Left colon (tissue), 2 donors: Measurements from ENCODE around the gene PRR35. TPM values are rescaled to one million over a fixed set of nuclear protein-coding genes. Genes with fewer than 3 reads are reported as not detected.
"Not testable (repeated sequence)": the region's sequence is repeated elsewhere in the genome, so short reads cannot be mapped to it uniquely, and the experiment has no call there.

Experiments
- ATAC-seq: fragments of 200-7000 bp; cut with Tn5 transposase; one replicate; pipeline ENCODE4 v1.9.1; 2020; ENCODE audit warnings: mild to moderate bottlenecking, moderate library complexity
- DNase-seq, 2 donors: peaks; one replicate each; pipeline ENCODE4 v3.0.0-alpha.2; 2020
- intact Hi-C, 2 donors: fragments of 100-400 bp; cut with DNase I in 1 of 2; cut with micrococcal nuclease in 1 of 2; formaldehyde crosslinking; loops; one replicate each; pipeline versions ENCODE4 v1.11.2 to v1.14.0; 2022; cut with DNase I, micrococcal nuclease
- total RNA-seq, 2 donors: library from RNA; stranded (reverse); fragmentation: NEBNext Ultra II Directional; extraction: Animal tissue kit (Norgen Biotek cat#: 25700); gene quantifications; one replicate each; pipeline ENCODE4 v1.2.1, GENCODE V29; 2021
- donor health status: DM: no; HTN: no; CAD: no.
- donor health status: DM: yes; HTN: yes; CAD: no.

Gene PRR35
- total RNA-seq, 2 donors from 2014 or later: not detected

DNA sequence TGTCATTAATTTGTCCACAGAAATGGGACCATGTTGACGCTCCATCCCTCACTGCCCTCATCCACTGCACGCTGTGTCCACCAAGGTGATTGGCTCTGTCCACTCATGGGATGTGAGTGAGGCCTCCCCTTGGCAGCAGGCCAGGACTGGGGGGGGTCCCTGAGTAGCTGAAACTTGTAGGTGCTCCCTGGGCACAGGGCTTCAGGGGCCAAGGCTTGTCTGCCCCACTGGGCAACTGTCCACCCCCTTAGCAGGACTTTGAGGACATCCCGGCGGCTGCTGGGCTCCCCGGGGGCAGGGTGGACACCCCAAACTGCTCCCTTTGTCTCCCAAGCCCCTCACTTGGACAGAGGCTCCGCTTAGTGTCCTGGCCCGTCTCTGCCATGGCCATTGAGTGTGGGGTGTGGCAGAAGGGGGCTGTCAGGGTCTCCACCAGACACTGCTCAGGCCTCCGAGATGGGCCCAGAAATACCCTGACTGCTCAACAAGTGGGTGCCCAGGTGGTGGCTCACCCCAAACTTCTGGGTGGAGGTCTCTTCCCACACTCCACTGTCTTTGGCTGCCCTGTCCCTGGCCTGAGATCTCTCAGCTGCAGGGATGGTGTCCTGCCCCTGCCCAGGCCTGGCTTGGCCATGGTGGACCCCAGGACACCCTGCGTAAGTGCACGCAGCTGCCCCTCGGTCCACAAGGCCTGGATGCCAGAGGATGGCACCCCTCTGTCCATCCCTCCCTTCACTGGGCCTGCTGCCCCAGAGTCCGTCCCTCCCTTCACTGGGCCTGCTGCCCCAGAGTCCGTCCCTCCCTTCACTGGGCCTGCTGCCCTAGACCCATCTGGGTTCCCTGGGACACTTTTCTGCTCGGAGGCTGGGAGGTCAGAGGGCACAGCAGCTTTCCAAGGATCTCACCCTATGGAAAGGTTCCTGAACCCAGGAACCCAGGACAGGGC, 26.7 kb downstream of the PRR35 start:
- DNase-seq (no peak), ATAC-seq (no peak)
- intact Hi-C loops: no loop called here

DNA sequence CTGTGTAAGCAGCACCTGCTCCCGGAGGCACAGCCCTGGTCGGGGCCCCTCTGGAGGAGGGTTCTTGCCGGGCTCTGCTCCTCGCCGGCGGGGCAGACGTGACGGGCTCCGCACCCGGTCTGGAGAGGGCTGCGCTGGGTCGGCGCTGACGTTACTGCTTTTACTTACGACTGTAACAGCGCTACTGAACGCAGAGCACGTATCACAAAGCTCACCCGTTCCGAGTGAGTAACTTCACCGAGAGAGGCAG, 28.4 kb downstream of the PRR35 start:
- peak in 1 of 2 donors; percentile 68 for DNase-seq
- ATAC-seq: no peak
- intact Hi-C loops: no loop called here

DNA sequence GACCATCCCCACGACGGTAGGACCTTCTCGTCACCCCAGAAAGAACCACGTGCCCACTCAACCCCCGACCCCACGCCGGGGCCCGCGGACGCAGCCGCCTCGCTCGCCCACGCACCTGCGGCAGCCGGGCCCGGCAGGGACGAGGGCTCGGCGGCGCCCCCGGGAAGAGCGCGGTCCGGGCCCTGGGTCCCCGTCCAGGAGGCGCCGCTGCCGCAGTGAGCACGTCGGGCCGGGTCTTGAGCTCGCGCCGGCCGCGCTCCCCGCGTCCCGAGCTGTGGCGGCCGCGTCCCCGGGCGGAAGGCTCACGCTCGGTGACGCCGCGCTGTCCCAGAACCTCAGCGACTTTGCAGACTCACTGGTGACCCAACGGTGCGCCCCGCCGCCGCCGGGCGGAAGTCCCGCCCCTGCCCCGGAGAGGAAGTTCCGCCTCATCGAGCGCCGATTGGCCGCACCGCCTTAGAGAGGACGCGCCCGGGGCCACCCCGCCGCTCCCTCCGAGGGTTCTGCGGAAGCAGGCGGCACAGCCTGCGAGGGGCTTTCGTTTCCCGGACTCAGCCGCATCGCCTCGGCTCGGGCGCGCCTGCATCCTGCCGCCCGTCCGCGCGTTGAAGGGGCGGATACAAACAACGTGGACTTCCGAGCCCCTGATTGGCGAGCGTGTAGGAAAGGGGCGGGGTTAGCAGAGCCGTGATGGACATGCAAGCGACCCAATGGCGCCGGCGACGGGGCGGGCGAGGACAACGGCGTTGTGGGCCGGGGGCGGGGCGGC, 28.9 kb downstream of the PRR35 start:
- intact Hi-C loops: no loop called here
- DNase-seq (peak; percentile 96 to 98), ATAC-seq (peak; percentile 68)

DNA sequence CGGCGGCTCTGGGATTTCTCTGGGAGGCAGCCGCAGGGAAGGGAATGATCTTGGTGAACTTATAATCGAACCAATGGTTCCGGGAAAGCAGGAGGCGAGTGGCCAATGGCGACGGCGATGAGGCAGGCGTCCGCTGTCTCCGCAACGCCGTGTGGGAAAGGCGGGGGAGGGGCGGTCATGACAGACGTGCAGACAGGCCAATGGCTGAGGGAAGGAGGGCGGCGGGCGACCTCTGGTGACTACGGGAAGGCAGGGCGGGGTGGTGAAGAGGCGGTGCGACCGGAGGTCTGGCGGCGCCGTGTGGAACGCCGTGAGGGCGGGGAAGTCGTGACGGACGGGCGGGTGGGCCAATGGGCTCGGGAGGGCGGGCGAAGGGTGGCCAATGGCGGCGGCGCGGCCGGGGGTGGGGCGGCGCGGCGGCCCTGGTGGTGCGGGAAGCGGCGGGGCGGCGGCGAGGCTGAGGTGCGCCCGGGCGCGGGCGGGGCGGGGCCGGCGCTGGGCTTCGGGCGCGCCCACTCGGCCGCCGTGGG, 29.5 kb downstream of the PRR35 start, which contains the start of gene RAB40C:
RAB40C (plus strand) TSS at position 409 of the 530 bp plus-strand sequence. CDS start 226 bp downstream, outside the sequence.
- DNase-seq: peak; percentile 99
- intact Hi-C loops: no loop called here

DNA sequence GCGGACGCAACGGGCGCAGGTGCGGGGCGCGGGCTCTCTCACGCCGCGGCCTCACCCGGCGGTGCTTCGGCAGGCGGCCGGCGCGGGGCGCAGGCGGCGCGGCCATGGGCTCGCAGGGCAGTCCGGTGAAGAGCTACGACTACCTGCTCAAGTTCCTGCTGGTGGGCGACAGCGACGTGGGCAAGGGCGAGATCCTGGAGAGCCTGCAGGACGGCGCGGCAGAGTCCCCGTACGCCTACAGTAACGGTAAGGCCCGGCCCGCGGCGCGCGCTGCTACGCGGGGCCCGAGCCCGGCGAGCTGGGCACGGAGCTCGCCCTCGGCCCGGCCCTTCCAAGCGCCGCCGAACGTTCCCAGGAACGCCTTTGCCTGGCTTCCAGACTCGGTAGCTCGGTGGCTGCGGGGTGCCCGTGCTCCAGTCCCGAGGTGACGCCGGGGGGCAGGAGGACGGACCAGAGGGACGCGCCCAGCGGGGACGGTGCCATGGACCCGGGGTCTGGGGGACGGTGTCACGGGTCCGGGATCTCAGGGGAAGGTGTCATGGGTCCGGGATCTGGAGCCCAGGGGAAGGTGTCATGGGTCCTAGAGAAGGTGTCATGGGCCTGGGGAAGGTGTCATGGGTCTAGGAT, 30.1 kb downstream of the PRR35 start:
- ATAC-seq (peak; percentile 1), DNase-seq (peak in 1 of 2 donors; percentile 64)
- intact Hi-C loops: no loop called here

More for the DNA sequence above, 29.5 kb downstream of the PRR35 start, which contains the start of gene RAB40C:
- peak; percentile 70 for ATAC-seq

DNA sequence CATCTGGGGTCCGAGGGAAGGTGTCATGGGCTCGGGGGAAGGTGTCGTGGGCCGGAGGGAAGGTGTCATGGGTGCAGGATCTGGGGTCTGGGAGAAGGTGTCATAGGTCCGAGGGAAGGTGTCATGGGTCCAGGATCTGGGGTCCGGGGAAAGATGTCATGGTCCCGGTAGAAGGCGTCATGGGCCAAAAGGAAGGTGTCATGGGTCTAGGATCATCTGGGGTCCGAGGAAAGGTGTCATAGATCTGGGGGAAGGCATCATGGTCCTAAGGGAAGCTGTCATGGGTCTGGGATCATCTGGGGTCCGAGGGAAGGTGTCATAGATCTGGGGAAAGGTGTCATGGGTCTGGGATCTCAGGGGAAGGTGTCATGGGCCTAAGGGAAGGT, 30.6 kb downstream of the PRR35 start:
- ATAC-seq (no peak), DNase-seq (no peak)
- intact Hi-C loops: no loop called here

DNA sequence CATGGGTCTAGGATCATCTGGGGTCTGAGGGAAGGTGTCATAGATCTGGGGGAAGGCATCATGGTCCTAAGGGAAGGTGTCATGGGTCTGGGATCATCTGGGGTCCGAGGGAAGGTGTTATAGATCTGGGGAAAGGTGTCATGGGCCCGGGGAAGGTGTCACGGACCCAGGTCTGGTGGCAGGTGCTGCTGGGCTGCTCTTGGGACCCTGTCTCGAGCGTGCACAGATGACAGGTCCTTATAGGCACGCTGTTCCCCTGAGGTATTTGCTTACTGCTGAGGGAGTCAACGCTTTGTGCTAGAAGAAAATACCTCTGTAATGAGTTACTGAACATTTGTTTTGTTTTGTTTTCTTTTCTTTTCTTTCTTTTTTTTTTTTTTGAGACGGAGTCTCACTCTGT, 31.0 kb downstream of the PRR35 start:
- intact Hi-C loops: no loop called here
- ATAC-seq (no peak), DNase-seq (no peak)

DNA sequence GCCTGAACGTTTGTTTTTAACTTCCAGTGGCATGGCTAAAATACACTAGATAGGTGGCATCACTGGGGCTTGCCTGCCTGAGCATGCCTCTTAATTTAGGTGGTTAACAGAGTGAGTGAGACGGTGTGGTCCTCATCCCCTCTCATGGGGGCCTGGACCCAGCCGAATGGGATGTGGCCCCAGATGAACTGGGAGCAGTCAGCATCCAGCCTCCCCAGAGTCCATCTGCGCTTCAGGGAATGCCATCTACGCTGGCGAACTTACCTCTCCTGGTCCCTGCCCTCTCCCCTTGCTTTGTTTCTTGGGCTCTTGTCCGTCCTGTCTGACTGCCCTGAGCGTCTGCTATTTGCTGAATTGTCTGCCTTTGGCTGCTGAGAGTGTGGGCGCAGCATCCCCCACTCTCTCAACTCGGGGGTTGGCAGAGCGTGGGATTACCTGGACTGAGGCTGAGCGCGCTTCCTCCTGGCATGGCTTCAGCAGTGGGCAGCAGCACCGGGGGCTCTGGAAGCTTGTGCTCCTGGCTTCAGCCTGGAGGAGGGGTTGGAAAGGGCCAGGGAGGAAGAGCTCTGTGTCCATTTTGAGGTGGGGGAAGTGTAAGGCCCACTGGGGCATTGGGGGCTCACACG, 31.8 kb downstream of the PRR35 start:
- intact Hi-C loops: no loop called here
- no peak for ATAC-seq
- DNase-seq: no peak

DNA sequence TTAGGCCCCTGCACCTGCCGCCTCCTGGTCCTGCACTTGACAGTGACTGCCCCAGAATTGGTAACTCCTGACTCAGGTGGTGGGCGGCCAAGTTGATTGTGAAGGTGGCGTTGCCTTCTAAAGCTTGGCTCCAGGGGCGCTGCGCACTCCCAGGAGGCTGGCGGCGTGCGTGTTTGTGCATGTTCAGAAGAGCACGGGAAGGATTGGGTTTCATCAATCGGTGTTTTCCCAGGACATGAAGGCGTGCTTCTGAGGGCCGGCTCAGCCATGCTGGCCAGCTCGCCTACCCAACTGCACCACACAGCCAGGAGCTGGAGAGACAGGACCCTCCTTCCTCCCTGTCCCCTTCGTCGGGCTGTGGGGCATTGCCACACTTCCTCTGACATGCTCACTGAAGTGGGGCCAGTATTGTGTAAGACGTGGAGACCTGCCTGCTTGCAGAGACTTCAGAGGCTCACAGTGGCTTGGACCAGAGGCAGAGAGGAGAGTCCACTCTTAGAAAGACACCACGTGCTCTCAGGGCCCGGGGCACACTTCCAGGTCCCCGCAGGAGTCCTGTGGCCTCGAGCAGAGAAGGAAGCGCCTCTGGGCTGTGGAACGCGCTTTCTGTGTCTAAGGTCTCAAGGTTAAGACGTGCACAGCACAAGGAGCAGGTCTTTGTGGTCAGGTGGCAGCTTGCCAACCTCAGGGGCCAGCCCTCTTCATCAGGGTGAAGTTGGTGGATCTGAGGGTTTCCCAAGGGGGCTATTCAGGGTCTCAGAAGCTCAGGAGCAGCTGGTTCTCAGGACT, 32.5 kb downstream of the PRR35 start:
- DNase-seq (peak; percentile 61 to 64), ATAC-seq (peak; percentile 18)
- intact Hi-C loops: no loop called here

DNA sequence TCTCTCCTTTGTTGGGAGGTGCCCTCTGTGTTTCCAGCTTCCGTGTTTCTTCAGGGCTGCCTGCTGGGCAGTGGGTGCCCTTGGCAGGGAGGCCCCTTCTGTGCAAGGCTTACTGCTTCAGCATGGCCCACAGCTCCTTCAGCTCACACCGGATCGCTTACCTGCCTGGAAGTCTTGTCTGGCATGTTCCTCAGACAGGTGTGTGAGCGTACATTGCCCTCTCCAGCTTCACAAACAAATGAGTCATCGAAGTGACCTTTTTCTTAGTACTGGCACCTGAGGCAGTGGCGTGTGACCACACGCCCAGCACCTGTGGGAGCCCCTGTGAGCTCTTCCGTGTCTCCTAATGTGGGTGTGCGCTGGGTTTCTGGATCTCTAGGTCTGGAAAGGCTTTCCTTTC, 33.2 kb downstream of the PRR35 start:
- peak; percentile 59 to 78 for DNase-seq
- intact Hi-C loops: no loop called here

DNA sequence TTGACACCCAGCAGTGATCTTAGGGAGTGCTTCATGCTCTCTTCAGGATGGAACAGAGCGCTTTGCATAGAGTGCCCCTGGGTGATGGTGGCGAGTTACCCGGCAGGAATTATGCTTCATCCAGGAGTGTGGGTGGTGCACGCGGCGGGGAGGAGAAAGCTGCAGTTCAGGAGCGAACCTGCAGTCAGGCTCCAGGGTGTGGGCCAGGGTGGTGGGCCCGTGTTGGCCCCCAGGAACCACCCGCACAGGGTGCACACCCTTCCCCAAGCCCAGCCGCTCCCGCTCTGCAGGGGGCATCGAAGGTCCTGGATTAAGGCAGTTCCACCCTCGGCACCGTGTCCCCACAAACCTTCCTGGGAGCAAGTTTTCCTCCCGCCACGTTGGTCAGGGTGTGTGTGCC, 33.6 kb downstream of the PRR35 start:
- DNase-seq (no peak), ATAC-seq (peak; percentile 1)
- intact Hi-C loops: no loop called here

More for the DNA sequence above, 33.2 kb downstream of the PRR35 start:
- ATAC-seq: peak; percentile 57

DNA sequence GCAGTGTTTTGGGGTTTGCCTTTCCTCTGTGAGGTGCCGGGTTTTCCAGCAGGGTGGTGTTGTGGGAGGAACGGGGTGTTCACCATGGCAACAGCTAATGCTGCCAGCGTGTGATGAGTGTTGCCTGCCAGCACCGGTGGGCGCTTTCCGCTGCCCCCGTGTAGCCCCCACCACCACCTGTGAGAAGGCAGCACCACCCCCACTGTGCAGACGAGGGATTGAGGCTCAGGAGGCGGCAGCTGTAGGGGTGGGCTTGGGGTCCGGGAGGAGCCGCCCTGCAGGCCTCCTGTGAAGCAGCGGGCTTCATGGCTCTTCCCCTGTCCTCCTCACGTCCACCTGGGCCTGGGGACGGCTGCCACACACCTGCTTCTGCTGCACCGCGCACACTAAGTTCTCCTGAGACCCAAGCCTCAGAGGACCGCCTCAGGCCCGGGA, 34.9 kb downstream of the PRR35 start:
- no peak for ATAC-seq
- intact Hi-C loops: no loop called here
- no peak for DNase-seq

DNA sequence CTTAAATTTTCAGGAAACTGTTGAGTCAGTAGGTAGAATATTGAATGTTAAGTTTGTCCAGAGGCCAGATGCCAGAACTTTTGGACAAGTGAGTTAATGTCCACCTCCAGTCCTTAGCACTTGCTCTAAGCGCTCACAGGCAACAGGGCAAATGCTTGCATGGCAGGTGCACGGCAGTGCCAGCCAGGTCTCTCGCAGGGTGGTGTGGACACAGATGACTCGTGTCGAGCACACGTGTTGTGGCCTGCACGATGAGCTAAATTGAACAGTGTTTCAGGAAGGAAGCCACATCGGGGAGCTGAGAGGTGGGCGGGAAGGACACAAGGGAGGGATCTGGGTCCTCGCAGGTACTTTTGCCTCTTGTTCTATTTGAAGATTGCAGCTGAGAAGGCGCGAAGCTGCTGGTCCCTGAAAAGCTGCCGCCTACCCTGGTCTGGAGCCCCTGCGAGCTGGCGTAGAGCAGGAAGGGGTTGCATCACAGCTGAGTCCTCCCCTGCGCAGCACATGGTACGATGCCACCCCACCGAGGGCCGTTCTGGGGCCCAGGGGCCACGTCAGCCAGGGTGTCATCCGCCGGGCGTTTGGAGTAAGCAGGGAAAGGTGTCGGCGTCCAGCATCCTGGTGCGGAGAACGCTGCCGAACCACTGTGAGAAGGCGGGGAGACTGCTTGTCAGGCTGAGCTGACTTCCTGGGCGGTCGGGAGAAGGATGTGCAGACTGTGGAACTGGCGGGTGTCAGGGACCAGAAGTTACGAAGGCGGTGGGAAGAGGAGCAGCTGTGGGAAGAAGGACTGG, 35.9 kb downstream of the PRR35 start:
- no peak for ATAC-seq
- DNase-seq: no peak
- intact Hi-C loops: no loop called here

DNA sequence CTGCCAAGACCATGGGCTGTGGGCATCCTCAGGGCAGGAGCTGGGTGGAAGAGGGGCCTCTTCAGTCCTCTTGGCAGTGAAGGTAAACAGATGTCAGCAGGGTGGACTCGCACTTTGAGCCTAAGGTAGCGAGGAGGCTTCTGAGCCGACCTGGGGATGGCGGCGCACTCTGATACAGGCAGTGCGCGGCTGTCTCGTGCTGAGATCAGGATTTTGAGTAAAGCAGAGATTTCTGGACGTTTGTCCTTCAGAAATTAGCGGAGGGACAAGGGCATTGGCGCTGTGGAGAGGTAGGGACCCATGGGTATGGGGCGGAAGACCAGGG, 36.5 kb downstream of the PRR35 start:
- intact Hi-C loops: no loop called here
- ATAC-seq (no peak), DNase-seq (no peak)

DNA sequence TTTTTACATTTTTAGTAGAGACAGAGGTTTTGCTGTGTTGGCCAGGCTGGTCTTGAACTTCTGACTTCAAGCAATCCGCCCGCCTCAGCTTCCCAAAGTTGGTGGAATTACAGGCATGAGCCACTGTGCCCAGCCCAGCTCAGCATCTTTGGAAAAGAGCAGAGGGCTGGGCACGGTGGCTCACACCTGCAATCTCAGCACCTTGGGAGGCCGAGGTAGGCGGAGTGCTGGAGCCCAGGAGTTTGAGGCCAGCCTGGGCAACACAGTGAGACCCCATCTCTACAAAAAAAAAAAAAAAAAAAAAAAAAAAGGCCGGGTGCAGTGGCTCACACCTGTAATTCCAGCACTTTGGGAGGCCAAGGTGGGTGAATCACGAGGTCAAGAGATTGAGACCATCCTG, 37.5 kb downstream of the PRR35 start:
- ATAC-seq, intact Hi-C loops: not testable (repeated sequence)

DNA sequence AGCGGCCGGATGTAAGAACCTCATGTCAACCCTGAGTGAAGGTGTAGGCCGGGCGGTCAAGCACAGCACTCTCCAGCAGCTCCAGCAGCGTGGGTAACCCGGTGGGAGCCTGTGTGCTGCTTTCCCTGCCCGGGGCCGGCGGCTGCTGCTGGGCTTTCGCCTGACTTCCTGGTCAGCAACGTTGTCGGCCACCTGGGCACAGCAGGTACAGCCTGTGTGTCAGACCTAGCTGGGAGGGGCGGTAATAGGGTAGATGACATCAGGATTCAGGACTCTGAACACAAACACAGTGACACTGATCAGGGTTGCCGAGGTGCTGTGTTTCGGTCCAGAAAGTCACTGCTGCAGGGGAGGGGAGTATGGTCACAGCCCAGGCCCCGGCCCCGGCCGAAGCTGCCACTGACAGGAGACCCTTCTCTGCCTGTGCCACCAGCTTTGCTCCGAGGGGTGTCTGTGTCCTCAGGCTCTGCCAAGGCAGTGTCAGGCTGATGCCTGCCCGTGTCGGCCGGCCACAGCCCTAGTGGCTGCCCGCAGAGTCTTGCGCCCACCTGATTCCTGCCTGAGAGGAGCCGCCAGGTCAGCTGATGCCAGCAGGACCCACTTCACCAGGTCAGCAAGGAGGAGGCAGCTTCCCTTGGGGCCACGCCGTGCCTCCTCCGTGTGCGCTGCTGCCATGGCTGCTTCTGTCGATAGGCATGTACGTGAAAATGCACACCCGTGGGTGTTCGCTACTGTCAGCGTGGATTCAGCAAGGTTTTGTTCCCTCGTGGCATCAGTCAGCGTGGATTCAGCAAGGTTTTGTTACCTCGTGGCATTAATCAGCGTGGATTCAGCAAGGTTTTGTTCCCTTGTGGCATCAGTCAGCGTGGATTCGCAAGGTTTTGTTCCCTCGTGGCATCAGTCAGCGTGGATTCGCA, 38.9 kb downstream of the PRR35 start:
- no peak for DNase-seq
- peak; percentile 76 for ATAC-seq
- intact Hi-C loops: no loop called here

More for the DNA sequence above, 37.5 kb downstream of the PRR35 start:
- DNase-seq: not testable (repeated sequence)
